ELF-1 (cell line): ENCODE data around the gene NT5DC2.

ENCODE experiments used
- DNase-seq: peaks from one replicate; pipeline ENCODE4 v3.0.0-alpha.2; 2016; ENCODE audit warnings: low read depth, low spot score

NT5DC2 gene

DNA sequence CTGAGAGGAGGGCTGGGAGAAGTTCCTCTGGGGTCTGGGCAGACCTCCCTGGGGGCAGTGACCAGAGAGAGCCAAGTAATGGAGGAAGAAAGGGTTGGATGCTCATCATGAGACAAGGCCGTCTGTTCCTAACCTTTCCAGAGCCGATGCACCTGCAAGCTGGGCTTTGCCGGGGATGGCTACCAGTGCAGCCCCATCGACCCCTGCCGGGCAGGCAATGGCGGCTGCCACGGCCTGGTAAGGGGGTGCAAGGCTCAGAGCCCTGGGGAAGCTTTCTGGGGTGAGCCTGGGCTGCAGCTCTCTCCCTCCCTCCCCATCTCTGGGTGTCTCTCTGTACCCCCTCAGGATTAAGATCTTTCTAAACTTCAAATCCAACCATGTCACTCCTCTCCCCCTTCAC is 22.1 kb downstream of the NT5DC2 start:
- DNase-seq, result no peak

GRCh38 chr3:52509753-52510328 is 23.8 kb downstream of the NT5DC2 start:
- no peak for DNase-seq

- peak; percentile 54 for DNase-seq
These were observed 26.3 kb downstream of the NT5DC2 start for GRCh38 chr3:52507359-52507758.

- no peak for DNase-seq
These were observed 27.2 kb downstream of the NT5DC2 start for GRCh38 chr3:52506266-52506966.

DNA sequence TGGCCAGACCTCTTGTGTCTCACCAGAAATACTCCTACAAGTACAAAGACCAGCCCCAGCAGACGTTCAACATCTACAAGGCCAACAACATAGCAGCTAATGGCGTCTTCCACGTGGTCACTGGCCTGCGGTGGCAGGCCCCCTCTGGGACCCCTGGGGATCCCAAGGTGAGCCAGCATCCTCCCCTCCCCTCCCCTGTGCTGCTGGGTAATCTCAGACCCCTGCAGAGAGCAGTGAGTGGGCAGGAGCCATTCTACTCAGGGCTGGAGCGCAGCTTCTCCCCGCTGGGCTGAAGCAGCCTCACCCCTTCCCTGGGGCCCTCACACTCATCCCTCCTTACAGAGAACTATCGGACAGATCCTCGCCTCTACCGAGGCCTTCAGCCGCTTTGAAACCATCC is 28.7 kb downstream of the NT5DC2 start:
- no peak for DNase-seq

DNA sequence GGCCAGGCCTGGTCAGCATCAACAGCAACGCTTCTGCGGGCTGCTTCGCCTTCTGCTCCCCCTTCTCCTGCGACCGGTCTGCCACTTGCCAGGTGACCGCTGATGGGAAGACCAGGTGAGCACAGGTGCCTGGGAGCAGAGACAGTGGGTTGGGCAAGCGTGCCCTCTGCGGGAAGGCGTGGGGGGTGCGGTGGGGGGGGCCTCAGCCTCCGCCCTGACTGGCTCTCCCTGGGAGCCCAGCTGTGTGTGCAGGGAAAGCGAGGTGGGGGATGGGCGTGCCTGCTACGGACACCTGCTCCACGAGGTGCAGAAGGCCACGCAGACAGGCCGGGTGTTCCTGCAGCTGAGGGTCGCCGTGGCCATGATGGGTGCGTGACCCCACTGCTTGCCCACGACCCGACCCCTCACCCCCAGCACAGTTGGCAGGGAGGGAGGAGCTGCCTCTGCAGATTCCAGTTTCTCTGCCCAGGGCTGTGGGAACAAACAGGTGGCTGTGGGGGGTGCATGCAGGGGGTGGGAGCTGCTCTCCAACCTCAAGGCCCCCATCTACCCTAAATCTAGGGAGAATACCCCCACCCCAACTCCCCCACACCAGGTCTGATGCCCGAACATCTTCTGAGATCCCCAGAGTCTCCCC is 29.8 kb downstream of the NT5DC2 start:
- DNase-seq, result no peak

DNA sequence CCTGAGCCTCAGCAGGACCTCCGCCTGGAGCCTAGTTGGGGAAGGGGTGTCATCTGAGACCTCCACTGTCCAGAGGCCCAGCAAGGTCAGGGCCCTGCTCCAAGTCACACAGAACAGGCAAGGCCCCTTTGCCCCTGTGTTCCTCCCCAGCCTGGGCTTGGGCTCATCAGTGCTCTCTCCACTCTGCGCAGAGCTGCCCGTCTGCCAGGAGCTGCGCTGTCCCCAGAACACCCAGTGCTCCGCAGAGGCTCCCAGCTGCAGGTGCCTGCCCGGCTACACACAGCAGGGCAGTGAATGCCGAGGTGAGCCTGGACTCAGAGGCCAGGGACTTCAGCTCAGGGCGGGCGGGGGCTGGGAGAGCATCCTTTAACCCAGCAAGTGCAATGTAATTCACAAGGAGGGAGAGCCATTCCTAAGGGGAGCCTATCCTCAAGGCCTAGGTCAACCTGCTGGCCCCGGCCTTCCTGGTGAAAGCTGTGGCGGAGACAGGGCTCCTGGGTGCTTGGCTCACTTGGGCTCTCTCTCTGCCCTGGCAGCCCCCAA is 30.8 kb downstream of the NT5DC2 start:
- DNase-seq, result no peak

DNA sequence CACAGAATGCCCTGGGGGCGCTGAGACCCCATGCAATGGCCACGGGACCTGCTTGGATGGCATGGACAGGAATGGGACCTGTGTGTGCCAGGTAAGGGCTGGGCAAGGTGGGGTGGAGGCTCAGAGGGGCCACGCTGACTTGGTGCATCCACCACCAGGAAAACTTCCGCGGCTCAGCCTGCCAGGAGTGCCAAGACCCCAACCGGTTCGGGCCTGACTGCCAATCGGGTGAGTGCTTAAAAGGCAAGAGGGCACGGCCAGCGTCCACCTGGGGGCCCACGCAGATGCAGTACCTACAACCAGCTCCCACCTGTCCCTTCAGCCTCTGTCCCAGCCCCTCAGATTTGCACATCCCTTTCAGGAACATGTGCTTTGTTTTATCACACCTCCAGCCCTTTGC is 31.7 kb downstream of the NT5DC2 start:
- DNase-seq, result no peak

- DNase-seq, result no peak
These were observed 32.6 kb downstream of the NT5DC2 start for GRCh38 chr3:52501046-52501445.

- no peak for DNase-seq
These were observed 35.3 kb downstream of the NT5DC2 start for GRCh38 chr3:52498137-52499054.

DNA sequence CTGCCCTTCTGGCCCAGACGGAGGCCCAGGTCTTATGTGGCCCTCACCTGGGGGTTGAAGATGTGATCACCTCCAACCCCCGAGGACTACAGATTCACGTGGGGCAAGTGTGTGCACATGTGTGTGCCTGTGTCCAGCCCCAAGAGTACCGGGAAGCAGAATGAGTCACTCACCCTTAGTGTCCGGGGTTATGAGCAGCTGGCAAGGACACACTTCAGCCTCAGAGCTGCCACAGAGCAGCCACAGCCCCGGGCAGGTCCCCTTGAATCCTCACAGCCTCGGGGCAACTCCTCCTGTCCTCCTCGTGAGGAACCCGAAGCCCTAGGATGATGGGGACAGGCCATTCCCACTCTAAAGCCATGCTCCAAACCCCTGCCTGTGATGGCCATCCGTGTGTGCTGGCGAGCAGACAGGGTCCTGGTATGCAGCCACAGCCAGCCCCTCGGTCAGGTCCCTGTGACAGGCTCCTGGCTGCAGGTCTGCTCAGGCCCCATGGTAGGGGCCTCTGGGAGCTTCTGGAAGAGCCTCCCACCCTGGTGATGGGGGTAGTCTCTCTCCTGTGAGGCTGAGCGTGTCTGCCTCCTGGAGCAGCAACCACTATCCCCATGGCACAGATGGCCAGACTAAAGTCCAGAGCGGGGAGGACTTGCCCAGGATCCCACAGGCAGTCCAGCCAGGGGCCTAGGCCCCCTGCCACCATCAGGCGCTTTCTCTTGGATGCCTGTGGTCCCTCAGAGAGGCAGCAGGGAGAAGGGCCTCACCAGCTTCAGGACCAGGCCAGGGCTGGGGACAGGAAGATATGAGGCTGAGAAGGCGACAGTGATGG is 37.7 kb downstream of the NT5DC2 start:
- no peak for DNase-seq

DNA sequence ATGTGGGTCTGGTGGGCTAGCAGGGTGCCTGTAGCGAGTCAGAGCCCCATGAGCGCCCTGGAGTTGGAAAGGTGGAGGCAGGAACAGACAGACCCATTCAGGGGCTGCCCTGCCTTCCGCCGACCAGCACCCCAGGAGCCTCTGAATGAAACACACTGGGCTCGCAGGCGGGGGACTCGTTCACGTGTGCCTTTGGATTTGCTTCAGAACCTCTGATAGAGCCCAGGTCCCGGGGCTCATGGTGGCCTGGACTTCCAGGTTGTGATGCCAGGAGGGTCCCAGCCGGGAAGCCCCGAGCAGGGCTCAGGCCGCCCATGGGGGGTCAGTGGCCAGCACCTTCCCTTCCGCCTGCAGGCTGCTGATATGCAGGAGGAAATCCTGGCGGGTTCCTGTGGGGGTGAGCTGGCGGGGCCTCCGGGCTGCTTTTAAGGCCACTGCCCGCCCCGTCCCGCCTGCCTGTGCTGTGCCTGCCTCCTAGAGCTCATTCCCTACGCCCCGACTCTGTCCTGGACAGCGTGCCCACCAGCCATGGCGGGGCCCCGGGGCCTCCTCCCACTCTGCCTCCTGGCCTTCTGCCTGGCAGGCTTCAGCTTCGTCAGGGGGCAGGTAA is 38.7 kb downstream of the NT5DC2 start, which contains the start of gene STAB1:
TSS of gene STAB1 (plus strand) at position 453 of the 610 bp plus-strand sequence. CDS start at position 529, 76 bp downstream.
- DNase-seq, result no peak

- no peak for DNase-seq
These were observed 39.2 kb downstream of the NT5DC2 start for GRCh38 chr3:52494445-52494844.

DNA sequence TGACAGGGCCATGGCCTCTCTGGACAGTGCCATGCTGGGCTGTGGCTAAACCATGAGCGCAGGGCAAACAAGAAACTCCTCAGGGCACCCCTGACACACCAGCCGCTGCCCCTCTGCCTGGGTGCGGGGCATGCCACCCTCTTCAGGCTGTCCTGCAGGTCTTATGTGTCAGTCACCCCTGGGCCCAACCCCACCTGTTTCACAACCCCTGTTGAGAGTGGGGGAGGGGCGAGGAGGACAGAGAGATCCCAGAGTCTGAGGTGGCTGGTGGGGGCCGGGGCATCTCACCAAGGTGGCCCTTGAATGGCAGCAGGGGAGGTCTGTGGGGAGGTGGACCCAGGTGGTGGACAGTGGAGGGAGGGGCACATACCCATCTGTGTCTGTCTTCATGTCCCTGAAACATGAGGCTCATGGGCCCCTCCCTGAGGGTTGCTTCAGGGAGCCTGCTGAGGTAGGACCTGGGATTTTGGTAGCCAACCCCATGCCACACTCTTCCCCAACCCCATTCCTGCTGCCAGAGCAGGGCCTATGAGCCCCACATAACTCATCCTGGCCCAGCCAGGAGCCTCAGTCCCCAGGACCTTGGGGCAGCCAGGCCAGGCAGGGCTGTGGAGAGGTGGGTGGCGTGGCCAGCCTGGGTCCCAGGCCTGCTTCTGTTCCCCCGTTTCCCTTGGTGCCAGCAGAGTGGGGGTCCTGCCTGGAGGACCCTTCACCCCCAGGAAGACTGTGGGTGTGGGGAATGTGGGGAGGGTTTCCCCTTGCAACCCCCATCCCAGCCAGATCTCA is 40.2 kb downstream of the NT5DC2 start:
- DNase-seq, result no peak

- DNase-seq, result no peak
These were observed 41.6 kb downstream of the NT5DC2 start for GRCh38 chr3:52492059-52492458.

DNA sequence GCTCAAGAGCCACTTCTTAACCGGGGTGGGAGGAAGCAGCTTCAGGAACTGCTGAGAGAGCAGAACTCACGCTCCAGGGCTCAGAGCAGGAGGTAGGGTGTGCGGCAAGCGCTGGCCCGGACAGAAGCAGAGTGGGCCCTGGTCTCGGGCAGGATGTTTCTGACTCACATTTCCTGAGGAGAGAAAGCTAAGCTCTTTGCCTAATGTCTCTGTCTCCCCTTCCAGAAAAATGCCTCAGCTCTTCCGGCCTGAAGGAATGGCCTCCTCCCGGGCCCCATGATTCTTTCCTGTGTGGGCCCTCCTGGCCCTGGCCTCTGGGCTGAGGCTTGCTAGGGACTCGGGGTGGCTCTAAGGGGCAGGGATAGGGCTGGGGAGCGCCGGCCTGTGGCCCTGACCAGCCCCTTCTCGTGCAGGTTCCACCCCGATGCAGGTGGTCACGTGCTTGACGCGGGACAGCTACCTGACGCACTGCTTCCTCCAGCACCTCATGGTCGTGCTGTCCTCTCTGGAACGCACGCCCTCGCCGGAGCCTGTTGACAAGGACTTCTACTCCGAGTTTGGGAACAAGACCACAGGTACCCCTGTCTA is 42.6 kb downstream of the NT5DC2 start:
- no peak for DNase-seq

DNA sequence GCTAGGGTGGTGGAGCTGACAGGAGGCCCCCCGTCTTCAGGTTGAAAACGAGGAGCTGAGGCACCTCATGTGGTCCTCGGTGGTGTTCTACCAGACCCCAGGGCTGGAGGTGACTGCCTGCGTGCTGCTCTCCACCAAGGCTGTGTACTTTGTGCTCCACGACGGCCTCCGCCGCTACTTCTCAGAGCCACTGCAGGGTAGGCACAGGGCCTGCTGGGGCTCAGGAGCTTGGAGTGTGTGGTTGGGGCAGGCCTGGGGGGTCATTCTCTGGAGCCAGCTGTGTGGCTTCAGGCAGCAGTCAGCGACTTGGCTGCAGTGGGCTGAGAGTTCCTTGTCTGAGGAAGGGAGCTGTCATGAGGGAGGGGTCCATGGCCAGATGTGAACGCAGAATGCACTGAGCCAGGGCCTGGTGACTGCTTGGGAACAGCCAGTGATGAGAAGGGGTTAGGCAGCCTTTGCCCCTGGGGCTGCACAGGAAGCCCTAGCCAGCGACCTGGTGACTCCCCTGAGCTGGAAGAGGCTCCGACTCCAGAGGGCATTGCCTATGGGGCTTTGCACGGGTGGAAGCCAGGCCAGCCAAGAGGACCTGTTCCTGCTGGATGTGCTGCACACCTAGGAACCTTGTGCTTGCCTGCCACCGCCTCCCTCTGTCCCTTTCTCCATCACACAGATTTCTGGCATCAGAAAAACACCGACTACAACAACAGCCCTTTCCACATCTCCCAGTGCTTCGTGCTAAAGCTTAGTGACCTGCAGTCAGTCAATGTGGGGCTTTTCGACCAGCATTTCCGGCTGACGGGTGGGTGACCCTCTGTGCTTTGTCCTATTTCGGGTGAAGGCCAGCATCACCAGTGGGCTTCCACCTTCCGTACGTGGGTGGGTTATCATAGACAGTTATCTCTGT is 43.4 kb downstream of the NT5DC2 start:
- DNase-seq, result no peak

DNA sequence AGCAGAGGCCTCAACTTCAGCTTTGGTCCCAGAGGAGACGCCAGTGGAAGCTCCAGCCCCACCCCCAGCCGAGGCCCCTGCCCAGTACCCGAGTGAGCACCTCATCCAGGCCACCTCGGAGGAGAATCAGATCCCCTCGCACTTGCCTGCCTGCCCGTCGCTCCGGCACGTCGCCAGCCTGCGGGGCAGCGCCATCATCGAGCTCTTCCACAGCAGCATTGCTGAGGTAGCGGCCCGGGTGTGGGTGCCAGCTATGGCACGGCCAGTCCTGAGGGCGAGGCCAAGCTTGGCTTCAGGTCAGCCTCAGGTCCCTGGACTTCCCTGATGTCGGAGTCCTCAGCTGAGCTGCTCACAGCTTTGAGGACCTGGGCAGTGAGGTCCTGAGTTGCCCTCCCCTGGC is 44.2 kb downstream of the NT5DC2 start:
- DNase-seq, result no peak
